ENCODE data around the gene TICAM2.

DNA sequence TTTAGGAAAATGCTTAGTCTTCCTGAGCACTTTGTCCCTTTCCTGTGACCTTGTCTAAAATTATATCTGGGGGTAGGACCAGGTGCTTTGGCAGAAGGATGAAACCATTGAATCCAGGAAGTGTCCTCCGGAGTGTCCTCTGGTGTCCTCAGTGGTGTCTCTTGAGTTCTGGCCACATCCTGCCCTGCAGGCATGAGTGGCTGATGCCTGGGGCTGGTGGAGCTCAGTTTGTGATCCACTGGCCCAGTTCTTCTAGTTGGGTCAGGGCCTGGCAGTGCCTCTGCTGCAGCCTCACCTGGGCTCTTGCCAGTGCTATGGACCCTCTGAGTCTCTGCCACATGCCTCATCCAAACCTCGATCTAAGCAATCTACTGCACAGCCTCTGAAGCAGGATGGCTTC is 38.0 kb upstream of the TICAM2 start:
- TF ChIP-seq, protein P1, sequence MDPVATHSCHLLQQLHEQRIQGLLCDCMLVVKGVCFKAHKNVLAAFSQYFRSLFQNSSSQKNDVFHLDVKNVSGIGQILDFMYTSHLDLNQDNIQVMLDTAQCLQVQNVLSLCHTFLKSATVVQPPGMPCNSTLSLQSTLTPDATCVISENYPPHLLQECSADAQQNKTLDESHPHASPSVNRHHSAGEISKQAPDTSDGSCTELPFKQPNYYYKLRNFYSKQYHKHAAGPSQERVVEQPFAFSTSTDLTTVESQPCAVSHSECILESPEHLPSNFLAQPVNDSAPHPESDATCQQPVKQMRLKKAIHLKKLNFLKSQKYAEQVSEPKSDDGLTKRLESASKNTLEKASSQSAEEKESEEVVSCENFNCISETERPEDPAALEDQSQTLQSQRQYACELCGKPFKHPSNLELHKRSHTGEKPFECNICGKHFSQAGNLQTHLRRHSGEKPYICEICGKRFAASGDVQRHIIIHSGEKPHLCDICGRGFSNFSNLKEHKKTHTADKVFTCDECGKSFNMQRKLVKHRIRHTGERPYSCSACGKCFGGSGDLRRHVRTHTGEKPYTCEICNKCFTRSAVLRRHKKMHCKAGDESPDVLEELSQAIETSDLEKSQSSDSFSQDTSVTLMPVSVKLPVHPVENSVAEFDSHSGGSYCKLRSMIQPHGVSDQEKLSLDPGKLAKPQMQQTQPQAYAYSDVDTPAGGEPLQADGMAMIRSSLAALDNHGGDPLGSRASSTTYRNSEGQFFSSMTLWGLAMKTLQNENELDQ (tag by site-specific recombination; IDR thresholded peaks at IDR 0.05; ENCODE audit: low read depth) = no peak
- TF ChIP-seq, protein P2, sequence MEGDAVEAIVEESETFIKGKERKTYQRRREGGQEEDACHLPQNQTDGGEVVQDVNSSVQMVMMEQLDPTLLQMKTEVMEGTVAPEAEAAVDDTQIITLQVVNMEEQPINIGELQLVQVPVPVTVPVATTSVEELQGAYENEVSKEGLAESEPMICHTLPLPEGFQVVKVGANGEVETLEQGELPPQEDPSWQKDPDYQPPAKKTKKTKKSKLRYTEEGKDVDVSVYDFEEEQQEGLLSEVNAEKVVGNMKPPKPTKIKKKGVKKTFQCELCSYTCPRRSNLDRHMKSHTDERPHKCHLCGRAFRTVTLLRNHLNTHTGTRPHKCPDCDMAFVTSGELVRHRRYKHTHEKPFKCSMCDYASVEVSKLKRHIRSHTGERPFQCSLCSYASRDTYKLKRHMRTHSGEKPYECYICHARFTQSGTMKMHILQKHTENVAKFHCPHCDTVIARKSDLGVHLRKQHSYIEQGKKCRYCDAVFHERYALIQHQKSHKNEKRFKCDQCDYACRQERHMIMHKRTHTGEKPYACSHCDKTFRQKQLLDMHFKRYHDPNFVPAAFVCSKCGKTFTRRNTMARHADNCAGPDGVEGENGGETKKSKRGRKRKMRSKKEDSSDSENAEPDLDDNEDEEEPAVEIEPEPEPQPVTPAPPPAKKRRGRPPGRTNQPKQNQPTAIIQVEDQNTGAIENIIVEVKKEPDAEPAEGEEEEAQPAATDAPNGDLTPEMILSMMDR (tag by site-specific recombination; IDR thresholded peaks at IDR 0.05) = no peak
- TF ChIP-seq PATZ1 (tag by site-specific recombination; IDR thresholded peaks at IDR 0.05) = no peak
- no peak for TF ChIP-seq MZF1 (tag by site-specific recombination; IDR thresholded peaks at IDR 0.05; ENCODE audit: borderline replicate concordance)
- TF ChIP-seq ZNF274 (IDR thresholded peaks at IDR 0.05; ENCODE audit: low read length) = no peak
- no peak for TF ChIP-seq ZNF274 (tag by site-specific recombination; IDR thresholded peaks at IDR 0.05; ENCODE audit: borderline replicate concordance)
- TF ChIP-seq, protein P3, sequence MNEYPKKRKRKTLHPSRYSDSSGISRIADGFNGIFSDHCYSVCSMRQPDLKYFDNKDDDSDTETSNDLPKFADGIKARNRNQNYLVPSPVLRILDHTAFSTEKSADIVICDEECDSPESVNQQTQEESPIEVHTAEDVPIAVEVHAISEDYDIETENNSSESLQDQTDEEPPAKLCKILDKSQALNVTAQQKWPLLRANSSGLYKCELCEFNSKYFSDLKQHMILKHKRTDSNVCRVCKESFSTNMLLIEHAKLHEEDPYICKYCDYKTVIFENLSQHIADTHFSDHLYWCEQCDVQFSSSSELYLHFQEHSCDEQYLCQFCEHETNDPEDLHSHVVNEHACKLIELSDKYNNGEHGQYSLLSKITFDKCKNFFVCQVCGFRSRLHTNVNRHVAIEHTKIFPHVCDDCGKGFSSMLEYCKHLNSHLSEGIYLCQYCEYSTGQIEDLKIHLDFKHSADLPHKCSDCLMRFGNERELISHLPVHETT (tag by site-specific recombination; IDR thresholded peaks at IDR 0.05) = no peak
- no peak for TF ChIP-seq REST (tag by site-specific recombination; IDR thresholded peaks at IDR 0.05)
- TF ChIP-seq ZNF350 (tag by site-specific recombination; IDR thresholded peaks at IDR 0.05) = no peak
- TF ChIP-seq ZNF37A (tag by site-specific recombination; IDR thresholded peaks at IDR 0.05) = no peak
- TF ChIP-seq ZNF133 (tag by site-specific recombination; IDR thresholded peaks at IDR 0.05) = no peak
- no peak for TF ChIP-seq ZNF112 (tag by site-specific recombination; IDR thresholded peaks at IDR 0.05)
- no peak for TF ChIP-seq KLF7 (tag by site-specific recombination; IDR thresholded peaks at IDR 0.05; ENCODE audit: borderline replicate concordance)

Data from HEK293 (cell line).